GM13977 (cell line): ENCODE measurements around the gene TPSB2.
"Not testable (repeated sequence)": the region's sequence is repeated elsewhere in the genome, so short reads cannot be mapped to it uniquely, and the experiment has no call there.

ENCODE experiments used
- DNase-seq: peaks from one replicate; pipeline ENCODE4 v3.0.0; 2012; ENCODE audit warnings: low spot score
- CTCF ChIP-seq: IDR thresholded peaks from 2 replicates; pipeline ENCODE4 v1.5.1; 2012; ENCODE audit warnings: mild to moderate bottlenecking, control low read depth; ENCODE audit not compliant: insufficient read depth; ENCODE audit errors: extremely low read depth, missing control alignments
- in situ Hi-C: fragments of 300-500 bp; cut with MboI; formaldehyde crosslinking; loops from one replicate; pipeline ENCODE4 v1.12.0; 2022; ENCODE audit warnings: low sequenced_read_pairs, low pct_unique_long_range_greater_than_20kb, mixed read lengths, inconsistent platforms; ENCODE audit not compliant: unreplicated experiment

The TPSB2 gene

GRCh38 chr16:1240436-1240835 is 10.5 kb upstream of the TPSB2 start, which contains the start of gene TPSAB1:
Gene TPSAB1 (plus strand): TSS chr16:1240705. CDS start chr16:1240939, 234 bp downstream.
- DNase-seq, in situ Hi-C loops: not testable (repeated sequence)

GRCh38 chr16:1239575-1239974 is 9.6 kb upstream of the TPSB2 start:
- in situ Hi-C loops, DNase-seq: not testable (repeated sequence)

- DNase-seq, in situ Hi-C loops: not testable (repeated sequence)
These were observed 8.9 kb upstream of the TPSB2 start for GRCh38 chr16:1238909-1239308.

- TF ChIP-seq CTCF: no peak
- in situ Hi-C loops: no loop called here
- DNase-seq: no peak
These were observed 8.0 kb upstream of the TPSB2 start for GRCh38 chr16:1237990-1238389.

GRCh38 chr16:1236659-1237058 is 6.7 kb upstream of the TPSB2 start:
- in situ Hi-C loops, DNase-seq: not testable (repeated sequence)

- in situ Hi-C loops, DNase-seq: not testable (repeated sequence)
These were observed 2.2 kb upstream of the TPSB2 start for GRCh38 chr16:1232049-1232748.

- DNase-seq, in situ Hi-C loops: not testable (repeated sequence)
These were observed 1.3 kb upstream of the TPSB2 start for GRCh38 chr16:1231301-1231700.

- DNase-seq, in situ Hi-C loops: not testable (repeated sequence)
These were observed 658 bp upstream of the TPSB2 start for GRCh38 chr16:1230471-1231212.

GRCh38 chr16:1229476-1229875 is 508 bp downstream of the TPSB2 start:
- in situ Hi-C loops, DNase-seq: not testable (repeated sequence)

- in situ Hi-C loops, DNase-seq: not testable (repeated sequence)
These were observed 1.8 kb downstream of the TPSB2 start for GRCh38 chr16:1228227-1228626.

- DNase-seq, in situ Hi-C loops: not testable (repeated sequence)
These were observed 3.3 kb downstream of the TPSB2 start for GRCh38 chr16:1226692-1227091.

GRCh38 chr16:1225728-1226311 is 4.2 kb downstream of the TPSB2 start:
- DNase-seq, in situ Hi-C loops: not testable (repeated sequence)
